ENCODE data around the gene NDUFAF7.
A peak's percentile ranks its signal among the peaks of the same experiment; 100 is the strongest.
"Not testable (repeated sequence)": the region's sequence is repeated elsewhere in the genome, so short reads cannot be mapped to it uniquely, and the experiment has no call there.

Gene NDUFAF7

DNA sequence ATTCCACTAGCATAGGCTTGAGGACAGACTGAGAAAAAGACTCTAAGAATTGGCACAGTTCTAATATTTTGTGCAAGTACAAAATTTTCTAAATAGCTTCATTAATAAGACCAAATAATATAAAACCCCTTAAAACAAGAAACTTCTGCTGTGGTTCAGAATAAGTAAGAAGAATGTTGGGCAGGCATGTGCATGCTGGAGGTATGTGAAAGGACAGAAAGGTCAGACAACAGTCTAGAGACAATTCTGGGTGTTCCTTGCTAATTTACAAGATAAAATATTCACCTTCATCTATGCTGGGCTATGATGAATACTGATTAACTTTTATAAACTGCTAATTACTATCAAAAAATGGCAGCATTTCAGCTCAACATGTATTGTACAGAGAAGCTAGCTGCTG is 20.2 kb upstream of the NDUFAF7 start:
- FAIRE-seq (no peak), DNase-seq (ENCODE audit: extremely low spot score, insufficient read length, low read depth) (no peak)

DNA sequence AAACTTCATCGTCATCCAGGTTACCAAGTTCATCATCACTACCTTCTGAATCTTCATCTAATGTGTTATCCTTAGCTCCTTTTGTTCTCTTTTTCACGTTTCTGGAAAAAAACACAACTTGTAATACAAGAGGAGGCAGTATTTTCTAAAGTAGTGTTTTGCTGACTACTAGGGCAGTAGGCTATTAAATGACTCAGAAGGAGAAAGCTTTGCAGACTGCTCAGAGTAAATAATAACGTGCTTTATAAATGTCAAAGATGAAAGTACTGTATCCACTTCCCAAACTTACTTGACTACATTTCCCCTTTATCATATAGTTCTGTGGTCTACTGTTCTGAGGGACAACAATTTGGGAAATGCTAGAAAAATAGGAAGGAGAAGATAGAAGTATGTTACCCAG is 19.5 kb upstream of the NDUFAF7 start:
- no peak for FAIRE-seq

DNA sequence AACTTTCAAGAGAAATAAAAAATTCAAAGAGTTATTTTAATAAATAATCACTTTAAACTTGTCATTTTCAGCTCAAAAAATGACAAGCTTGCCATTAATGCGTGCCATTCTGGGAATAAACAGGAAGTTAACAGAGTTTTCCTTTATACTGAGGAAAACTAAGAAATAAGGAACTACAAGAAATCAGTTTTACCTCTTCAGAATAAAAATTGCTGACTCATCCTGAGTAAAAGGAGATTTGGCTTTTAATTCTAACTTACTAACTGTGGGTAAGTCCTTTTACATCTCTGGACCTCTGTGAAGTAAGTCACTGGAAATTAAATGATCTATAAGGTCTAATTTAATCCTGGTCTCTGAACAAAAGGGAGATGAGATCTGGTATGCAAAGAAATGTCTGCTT is 16.2 kb upstream of the NDUFAF7 start:
- DNase-seq (ENCODE audit: extremely low spot score, insufficient read length, low read depth), result no peak
- no peak for FAIRE-seq

More for the DNA sequence above, 19.5 kb upstream of the NDUFAF7 start:
- no peak for DNase-seq (ENCODE audit: extremely low spot score, insufficient read length, low read depth)

DNA sequence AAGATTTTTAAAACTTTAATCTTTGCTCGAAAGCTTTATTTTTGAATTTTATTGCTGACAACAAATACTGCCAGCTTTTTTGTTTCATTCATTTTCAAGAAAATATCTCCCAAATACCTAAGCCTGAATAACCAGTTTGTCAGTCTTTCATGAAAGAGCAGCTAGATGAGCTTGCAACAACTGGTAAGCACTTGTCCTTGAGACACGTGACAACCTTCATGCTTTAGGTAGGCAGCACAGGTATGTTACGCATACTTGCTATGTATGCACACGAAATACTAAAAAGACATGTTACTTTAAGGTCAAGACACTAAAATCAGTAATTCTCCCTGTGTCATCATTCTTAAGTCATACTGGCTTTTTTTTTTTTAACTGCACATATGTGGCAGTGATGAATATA is 12.4 kb upstream of the NDUFAF7 start:
- DNase-seq (ENCODE audit: extremely low spot score, insufficient read length, low read depth), result no peak
- FAIRE-seq, result no peak

DNA sequence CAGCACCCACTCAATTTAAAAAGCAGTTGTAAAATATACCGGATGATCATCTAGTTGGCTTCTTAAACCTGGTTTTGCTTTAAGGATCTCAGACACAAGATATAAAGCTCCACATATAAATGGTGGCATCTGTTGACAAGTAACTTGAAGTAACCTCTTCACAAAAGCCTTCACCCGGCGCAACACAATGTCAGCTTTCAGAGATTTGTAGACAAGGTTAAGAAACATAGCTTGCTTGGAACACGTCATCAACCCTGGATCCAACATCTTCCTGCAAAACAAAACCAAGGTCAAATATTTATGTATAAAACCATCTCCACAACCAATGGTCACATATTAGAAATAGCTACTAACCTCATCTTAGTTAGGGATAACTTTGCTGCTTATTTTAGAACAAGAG is 8.3 kb upstream of the NDUFAF7 start:
- FAIRE-seq, result no peak
- no peak for DNase-seq (ENCODE audit: extremely low spot score, insufficient read length, low read depth)

DNA sequence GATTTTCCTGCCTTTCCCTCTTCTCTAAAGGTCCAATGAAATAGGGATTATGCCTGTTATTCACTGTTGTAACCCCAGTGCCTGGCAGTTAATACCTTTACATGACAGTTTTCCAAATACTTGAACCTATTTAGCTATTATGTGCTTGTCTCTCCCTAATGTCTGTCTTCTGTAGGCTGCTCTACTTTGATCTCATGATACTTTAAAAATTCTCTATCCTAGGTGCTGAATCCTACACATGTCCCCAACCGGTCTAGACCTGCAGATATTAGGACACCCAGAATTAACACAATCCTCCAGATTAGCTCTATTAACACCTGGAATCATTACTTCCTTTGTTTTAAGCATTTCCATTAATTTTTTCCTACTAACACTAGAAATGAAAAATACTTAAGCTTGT is 7.4 kb upstream of the NDUFAF7 start:
- DNase-seq (ENCODE audit: extremely low spot score, insufficient read length, low read depth), result no peak
- FAIRE-seq, result no peak

DNA sequence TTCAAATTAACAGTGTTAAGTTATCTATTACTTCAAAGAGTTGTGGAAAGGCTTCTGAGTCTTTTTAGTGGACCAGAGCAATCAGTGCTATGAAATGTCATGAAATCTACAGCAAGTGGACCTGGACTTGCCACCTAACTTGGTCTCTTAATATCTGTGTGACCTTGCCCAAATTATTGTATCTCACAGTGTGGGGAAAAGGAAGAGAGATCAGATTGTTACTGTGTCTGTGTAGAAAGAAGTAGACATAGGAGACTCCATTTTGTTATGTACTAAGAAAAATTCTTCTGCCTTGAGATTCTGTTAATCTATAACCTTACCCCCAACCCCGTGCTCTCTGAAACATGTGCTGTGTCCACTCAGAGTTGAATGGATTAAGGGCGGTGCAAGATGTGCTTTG is 6.3 kb upstream of the NDUFAF7 start:
- not testable (repeated sequence) for FAIRE-seq

DNA sequence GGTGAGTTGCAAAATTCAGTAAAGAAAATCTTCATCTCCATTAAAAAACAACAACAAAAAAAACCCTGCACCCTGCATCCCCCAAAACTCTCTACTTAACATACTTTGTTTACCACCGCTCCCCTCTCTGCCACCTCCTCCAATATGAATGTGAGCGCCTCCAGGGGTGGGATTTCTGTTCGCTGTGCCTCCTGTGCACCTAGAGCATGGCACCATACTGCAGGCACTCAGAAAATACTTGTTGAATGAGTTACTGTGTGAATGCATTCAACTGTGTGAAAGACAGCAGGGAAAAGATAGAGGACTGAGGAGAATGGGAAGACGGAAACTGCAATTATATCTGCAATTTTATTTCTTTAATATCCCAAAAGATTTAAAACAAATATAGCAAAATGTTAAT is 4.6 kb upstream of the NDUFAF7 start:
- FAIRE-seq (no peak), DNase-seq (ENCODE audit: extremely low spot score, insufficient read length, low read depth) (no peak)

More for the DNA sequence above, 6.3 kb upstream of the NDUFAF7 start:
- DNase-seq (ENCODE audit: extremely low spot score, insufficient read length, low read depth), result not testable (repeated sequence)

DNA sequence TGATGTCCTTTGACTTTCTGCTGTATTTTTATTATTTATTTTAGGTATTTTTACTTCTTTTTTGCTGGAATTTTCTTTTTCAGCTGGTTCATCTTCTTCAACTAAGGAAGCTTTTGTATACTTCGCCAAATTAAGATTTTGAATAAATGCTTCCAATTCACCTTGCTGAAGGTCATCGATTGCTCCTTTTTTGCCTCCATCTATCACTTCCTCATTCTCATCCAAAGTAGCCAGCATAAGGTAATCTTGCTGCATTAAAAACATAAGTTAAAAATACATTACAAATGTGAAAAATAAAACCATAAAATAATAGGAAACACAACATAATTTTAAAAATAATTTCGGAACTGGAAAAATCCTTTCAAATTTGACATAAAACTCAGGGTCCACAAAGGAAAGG is 2.7 kb upstream of the NDUFAF7 start:
- FAIRE-seq (no peak), DNase-seq (ENCODE audit: extremely low spot score, insufficient read length, low read depth) (no peak)

DNA sequence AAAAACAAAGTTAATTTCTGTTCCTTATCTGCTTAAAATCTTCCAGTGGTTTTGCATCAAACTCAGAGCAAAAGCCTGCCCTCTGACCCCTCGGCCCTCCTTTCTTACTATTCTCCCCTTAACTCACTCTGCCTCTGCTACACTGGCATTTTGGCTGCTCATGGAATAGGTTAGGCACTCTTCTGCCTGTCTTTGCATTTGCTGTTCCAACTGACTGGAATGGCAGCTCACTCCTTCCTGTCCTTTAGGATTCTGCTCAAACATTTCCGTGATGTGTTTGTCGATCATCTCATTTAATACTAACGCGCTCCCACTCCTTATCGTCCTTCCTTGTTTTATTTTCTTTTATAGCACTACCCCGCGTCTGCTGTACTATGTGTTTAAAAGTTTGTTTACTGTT is 877 bp upstream of the NDUFAF7 start:
- DNase-seq (ENCODE audit: extremely low spot score, insufficient read length, low read depth), result no peak
- FAIRE-seq, result no peak

DNA sequence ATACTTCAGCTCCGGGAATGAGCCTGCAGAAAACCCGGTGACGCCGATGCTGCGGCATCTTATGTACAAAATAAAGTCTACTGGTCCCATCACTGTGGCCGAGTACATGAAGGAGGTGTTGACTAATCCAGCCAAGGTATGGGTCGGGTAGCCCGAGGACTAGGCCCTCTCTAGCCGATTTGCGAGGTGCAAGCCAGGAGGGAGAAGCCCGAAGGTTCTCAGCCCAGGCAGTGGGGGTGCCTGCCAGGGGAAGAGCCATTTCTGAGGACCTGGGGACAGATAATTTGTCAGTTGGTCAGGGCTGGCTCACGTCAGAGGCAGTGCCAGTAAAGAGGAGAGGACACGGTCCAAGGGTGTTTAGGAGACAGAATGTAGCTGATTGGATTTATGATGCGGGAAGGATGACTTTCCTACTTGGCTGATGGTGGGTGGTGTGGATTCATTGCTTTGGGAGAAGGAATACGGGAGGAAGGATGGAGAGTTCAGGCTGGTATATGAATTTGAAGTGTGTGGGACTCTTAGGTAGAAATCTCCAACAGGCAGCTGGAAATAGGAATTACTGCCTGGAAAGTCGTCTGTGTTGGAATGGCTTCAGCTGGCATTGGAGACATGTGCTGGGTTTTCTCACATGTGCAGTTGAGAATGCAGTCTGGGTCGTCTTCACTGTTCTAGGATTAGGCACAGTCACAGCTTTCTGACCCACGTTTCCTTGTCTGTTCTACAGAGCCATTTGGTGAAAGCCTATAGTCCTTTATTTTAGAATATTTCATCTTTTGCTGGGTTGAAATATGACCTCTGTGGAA is 874 bp downstream of the NDUFAF7 start:
- DNase-seq (ENCODE audit: extremely low spot score, insufficient read length, low read depth) (no peak), FAIRE-seq (no peak)

DNA sequence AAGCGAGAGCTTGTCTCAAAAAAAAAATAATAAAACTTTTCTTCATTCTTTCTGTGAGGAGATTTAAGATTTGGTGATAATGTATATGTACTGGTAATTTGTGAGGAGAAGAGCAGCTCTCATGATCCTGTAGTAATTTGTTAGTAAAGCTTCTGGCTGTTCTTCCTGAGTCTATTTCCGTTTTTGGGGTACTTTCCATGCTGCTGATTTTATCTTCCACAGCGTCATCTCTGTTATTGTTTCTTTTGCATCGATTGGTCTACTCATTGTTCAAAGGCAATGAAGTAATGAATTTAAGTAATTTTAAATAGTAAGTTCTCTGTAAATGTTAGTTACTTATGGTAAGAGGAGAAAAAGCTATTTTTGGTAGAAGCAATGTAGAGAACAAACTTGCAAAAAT is 12.0 kb downstream of the NDUFAF7 start:
- FAIRE-seq (no peak), DNase-seq (ENCODE audit: extremely low spot score, insufficient read length, low read depth) (no peak)

DNA sequence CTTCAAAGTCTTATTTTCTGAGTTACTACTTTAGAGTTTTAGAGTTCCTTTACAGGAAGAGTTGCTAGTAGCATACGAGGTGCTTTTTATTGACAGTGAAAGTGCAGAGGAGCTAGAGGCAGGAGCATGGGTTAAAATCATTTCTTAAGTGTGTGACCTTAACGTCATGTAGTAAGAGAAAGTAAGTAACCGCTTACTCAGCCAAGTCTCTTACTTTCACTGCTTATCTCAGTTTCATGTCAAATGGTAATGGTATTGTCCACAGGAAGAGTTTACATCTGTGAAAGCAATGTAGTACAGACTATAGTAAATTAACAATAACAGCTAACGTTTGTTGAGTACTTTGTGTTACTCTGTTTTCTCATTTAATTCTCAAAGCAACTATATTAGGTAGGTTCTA is 12.6 kb downstream of the NDUFAF7 start:
- FAIRE-seq, result peak; percentile 75
- no peak for DNase-seq (ENCODE audit: extremely low spot score, insufficient read length, low read depth)

DNA sequence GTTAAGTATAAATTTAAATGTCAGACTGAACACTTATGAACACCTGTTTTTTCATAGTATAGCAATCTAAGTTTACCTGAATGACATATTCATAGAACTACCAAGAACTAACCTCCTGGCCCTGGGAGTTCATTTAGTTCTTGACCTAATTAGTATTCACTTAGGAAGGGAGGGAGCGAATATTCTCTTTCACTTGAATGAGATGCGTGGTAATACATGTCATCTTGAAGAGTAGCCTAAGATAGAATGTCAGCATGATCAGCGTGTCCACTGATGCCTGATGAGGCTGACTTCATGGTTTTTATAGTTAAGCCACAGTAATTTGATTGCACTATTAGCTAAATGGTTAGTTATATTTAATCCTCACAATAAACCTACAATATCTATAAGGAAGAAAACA is 13.3 kb downstream of the NDUFAF7 start:
- DNase-seq (ENCODE audit: extremely low spot score, insufficient read length, low read depth), result no peak

DNA sequence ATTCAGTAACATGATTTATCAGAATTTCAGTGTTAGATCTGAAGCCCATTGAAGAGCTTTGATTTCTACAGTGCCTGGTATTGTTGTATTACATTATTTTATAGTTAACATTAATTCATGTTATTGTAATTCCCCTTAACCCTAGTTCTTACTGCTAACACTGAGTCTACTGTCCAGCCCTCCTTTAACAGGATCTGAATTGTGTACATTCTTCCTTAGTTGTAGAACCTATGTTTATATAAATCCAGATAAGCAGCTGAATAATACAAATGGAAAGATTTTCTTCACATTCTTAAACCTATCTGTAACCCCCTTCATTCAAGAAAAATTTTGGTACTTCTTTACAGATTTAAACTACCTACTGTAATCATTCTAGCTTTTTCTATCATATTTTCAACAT is 14.7 kb downstream of the NDUFAF7 start:
- FAIRE-seq, result no peak
- no peak for DNase-seq (ENCODE audit: extremely low spot score, insufficient read length, low read depth)

More for the DNA sequence above, 13.3 kb downstream of the NDUFAF7 start:
- FAIRE-seq, result no peak

DNA sequence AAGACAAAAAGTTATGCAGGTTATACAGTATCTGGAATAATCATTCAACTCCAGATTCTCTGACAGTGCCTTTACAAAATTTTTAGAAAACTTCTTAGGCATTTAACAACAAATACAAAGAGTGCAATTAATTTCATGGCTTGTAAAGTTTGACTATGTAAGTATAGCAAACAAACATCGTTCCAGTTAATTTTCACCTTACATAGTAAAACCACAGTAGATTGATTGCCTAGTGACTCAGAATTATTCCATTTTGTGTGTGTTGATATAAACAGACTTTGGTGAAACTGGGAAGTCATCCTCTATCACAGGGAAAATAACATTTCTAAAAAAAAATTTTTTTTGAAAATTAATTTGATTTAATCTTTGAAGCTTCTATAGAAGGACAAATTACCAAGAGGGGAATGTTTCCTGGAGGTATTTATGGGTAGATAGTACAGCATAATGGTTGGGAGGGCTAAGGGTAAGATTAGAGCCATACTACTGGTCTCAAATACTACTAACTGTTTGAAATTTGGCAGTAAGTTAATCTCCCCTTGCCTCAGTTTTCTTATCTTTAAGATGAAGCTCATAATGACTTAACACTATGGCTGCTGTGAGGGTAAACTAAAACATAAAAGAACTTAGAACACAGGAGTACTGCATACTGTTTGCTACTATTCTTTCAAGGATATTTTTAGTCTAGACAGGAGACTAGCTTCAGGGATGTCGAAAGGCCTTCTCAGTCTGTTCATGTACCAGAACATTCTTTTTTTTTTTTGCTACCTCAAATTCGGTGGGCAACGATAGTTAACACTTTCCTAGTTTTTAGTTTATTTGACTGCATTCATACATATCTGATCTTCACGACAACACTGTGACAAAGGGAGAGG is 19.6 kb downstream of the NDUFAF7 start:
- DNase-seq (ENCODE audit: extremely low spot score, insufficient read length, low read depth) (no peak), FAIRE-seq (no peak)

DNA sequence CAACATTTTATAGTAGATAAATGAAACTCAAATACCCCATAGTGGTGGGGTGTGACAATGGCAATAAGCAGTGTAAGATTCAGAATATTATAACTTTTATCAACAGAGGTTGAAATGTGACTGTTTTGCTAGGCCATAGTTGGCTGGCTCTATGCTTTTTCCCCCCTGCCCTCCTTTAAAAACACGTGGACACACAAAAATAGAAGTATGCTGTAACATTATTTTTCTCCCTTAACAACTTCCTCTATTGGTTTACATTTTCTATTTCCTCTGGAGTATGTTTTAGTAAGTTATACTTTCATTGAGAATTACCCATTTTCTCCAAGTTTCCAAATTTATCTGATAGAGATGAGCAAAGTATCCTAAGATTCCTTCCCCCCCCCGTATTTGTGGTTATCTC is 31.1 kb downstream of the NDUFAF7 start:
- DNase-seq (ENCODE audit: extremely low spot score, insufficient read length, low read depth), result no peak
- no peak for FAIRE-seq

DNA sequence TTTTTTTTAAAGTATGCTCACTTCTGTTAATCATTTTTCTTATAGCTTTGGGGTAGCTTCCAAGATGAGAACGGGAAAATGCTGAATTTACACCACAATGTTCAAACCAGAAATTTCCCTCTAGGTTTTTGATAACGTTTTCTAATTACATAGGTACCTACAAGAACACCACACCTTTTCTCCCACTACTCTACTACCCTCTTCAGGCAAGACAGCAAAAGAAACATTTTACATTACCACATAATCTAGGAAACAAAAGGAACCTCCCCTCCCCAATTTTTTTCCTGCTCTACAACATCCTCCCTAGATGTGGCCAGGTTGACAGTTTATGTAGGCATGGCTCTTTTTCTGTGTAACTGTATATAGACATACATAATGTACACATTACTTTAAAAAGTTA is 32.4 kb downstream of the NDUFAF7 start:
- FAIRE-seq (no peak), DNase-seq (ENCODE audit: extremely low spot score, insufficient read length, low read depth) (no peak)

DNA sequence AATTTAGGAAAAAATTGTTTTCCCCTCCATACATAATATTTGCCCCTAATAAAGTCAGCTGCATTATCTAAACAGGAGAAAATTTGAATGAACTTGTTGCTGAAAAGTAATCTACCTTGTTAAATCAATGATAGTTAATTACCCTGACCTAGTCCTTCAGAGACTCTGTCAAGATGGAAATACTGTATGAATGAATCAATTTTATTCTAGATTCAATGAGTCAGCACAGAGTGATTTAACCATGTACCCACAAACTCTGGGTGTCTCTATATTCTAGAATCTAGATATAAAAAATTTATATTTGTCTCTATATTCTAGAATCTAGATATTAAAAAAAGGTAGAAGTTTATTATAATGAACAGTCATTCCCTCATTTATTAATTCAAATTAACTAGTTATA is 36.2 kb downstream of the NDUFAF7 start:
- DNase-seq (ENCODE audit: extremely low spot score, insufficient read length, low read depth), result no peak
- FAIRE-seq, result no peak

DNA sequence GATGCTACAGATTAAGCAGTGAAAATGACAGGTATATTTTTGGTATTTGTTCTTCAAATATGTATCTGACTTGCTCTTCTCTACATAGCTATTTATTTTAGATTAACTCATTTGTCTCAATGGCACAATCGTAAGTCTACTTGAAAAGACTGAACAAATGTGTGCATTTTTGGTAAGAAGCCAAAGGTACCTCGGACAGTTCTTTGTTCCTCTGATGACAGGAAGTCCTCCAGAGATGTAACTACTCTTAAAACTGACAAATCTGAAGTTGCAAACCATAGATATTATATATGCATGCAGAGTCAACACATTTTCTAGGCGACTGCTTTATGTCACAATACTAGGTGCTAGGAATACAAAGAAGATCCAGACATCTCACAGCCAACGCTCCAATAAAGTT is 36.7 kb downstream of the NDUFAF7 start:
- DNase-seq (ENCODE audit: extremely low spot score, insufficient read length, low read depth), result no peak
- no peak for FAIRE-seq

DNA sequence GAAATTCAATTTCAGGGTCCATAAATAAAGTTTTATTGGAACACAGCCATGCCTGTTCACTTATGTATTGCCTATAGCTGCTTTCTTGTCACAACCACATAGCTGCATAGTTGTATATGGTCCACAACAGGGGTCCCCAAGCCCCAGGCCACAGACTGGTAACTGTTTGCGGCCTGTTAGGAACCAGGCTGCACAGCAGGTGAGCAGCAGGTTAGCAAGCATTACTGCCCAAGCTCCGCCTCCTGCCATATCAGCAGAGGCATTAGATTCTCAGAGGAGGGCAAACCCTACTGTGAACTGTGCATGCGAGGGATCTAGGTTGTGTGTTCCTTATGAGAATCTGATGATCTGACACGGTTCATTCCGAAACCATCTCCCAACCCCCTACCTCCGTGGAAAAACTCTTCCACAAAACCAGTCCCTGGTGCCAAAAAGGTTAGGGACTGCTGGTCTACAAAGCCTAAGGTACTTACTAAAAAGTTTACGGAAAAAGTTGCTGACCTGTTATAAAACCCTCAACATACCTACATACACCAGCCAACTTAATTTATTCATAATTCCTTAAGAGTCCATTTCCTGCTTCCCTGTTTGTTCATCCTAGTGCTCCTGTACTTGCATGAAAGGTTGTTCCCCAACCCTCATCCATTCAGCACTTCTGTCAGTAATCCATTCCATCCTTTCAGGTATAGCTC is 40.1 kb downstream of the NDUFAF7 start:
- DNase-seq (ENCODE audit: extremely low spot score, insufficient read length, low read depth), result no peak
- no peak for FAIRE-seq
